Dendritic cell treated with granulocyte-macrophage colony-stimulating factor and Interleukin-4, amounts not matched to agents 40 ng/mL and 50 ng/mL, for 4 days (primary cell): ENCODE data around the gene NOLC1.

ENCODE experiments used
- H3K27ac Mint-ChIP-seq: one replicate; pipeline ENCODE4 v1.8.0; 2022; ENCODE audit warnings: mild to moderate bottlenecking, mixed read lengths
- H3K27me3 Mint-ChIP-seq: one replicate; pipeline ENCODE4 v1.8.0; 2022; ENCODE audit warnings: mild to moderate bottlenecking, mixed read lengths
- H3K36me3 Mint-ChIP-seq: one replicate; pipeline ENCODE4 v1.8.0; 2022; ENCODE audit warnings: low read depth, mixed read lengths
- H3K4me1 Mint-ChIP-seq: one replicate; pipeline ENCODE4 v1.8.0; 2022; ENCODE audit warnings: low read depth, mixed read lengths
- H3K4me3 Mint-ChIP-seq: one replicate; pipeline ENCODE4 v1.8.0; 2022; ENCODE audit warnings: mild to moderate bottlenecking, moderate library complexity, mixed read lengths
- H3K9me3 Mint-ChIP-seq: one replicate; pipeline ENCODE4 v1.8.0; 2022; ENCODE audit warnings: mixed read lengths
- intact Hi-C: fragments of 100-400 bp; cut with micrococcal nuclease; formaldehyde crosslinking; loops from one replicate; pipeline ENCODE4 v1.15.0; 2022

NOLC1 gene

GRCh38 chr10:102133373-102134195 is 18.6 kb upstream of the NOLC1 start:
- H3K36me3 Mint-ChIP-seq, result peaks cover 31% of the 10 kb centered on the region
- no peaks in the 10 kb centered on the region for H3K9me3 Mint-ChIP-seq
- intact Hi-C loops, result loop anchor here (1.0 to 5.0 kb wide), 2 partner anchors 13 to 76 kb away; partner anchors contain the start of genes ARMH3 and LDB1
- peak overlapping the region; percentile 94 for H3K4me3 Mint-ChIP-seq
- peaks cover 29% of the 10 kb centered on the region for H3K4me1 Mint-ChIP-seq
- peak overlapping the region; percentile 99 for H3K27ac Mint-ChIP-seq
- H3K27me3 Mint-ChIP-seq, result no peaks in the 10 kb centered on the region

- Mint-ChIP-seq H3K4me1 (peaks cover 29% of the 10 kb centered on the region), H3K9me3 (no peaks in the 10 kb centered on the region), H3K27ac (peak overlapping the region; percentile 99), H3K36me3 (peaks cover 40% of the 10 kb centered on the region), H3K4me3 (peak overlapping the region; percentile 94), H3K27me3 (no peaks in the 10 kb centered on the region)
- intact Hi-C loops, result loop anchor here (5.0 kb wide), 1 partner anchor 77 kb away; the partner anchor contains the start of gene ARMH3
These were observed 17.8 kb upstream of the NOLC1 start for GRCh38 chr10:102134416-102134815.

- H3K27ac Mint-ChIP-seq, result peak overlapping the region; percentile 14
- H3K4me1 Mint-ChIP-seq, result peaks cover 29% of the 10 kb centered on the region
- H3K27me3 Mint-ChIP-seq, result no peaks in the 10 kb centered on the region
- H3K4me3 Mint-ChIP-seq, result no peak overlapping the region
- peaks cover 56% of the 10 kb centered on the region for H3K36me3 Mint-ChIP-seq
- no peaks in the 10 kb centered on the region for H3K9me3 Mint-ChIP-seq
- intact Hi-C loops, result no loop called here
These were observed 16.1 kb upstream of the NOLC1 start for GRCh38 chr10:102135956-102136526.

GRCh38 chr10:102139281-102140110 is 12.7 kb upstream of the NOLC1 start:
- peaks cover 18% of the 10 kb centered on the region for H3K4me1 Mint-ChIP-seq
- H3K27ac Mint-ChIP-seq, result no peak overlapping the region
- no peaks in the 10 kb centered on the region for H3K27me3 Mint-ChIP-seq
- H3K9me3 Mint-ChIP-seq, result no peaks in the 10 kb centered on the region
- no peak overlapping the region for H3K4me3 Mint-ChIP-seq
- peaks cover 73% of the 10 kb centered on the region for H3K36me3 Mint-ChIP-seq
- intact Hi-C loops, result no loop called here

GRCh38 chr10:102140218-102140617 is 12.0 kb upstream of the NOLC1 start:
- intact Hi-C loops, result no loop called here
- Mint-ChIP-seq H3K4me1 (peaks cover 11% of the 10 kb centered on the region), H3K4me3 (no peak overlapping the region), H3K27ac (no peak overlapping the region), H3K36me3 (peaks cover 80% of the 10 kb centered on the region), H3K9me3 (no peaks in the 10 kb centered on the region), H3K27me3 (no peaks in the 10 kb centered on the region)

- H3K4me1 Mint-ChIP-seq, result peaks cover 3% of the 10 kb centered on the region
- no peak overlapping the region for H3K4me3 Mint-ChIP-seq
- H3K27ac Mint-ChIP-seq, result no peak overlapping the region
- H3K36me3 Mint-ChIP-seq, result peaks cover 88% of the 10 kb centered on the region
- H3K27me3 Mint-ChIP-seq, result no peaks in the 10 kb centered on the region
- intact Hi-C loops, result no loop called here
- no peaks in the 10 kb centered on the region for H3K9me3 Mint-ChIP-seq
These were observed 11.2 kb upstream of the NOLC1 start for GRCh38 chr10:102140913-102141540.

- H3K4me3 Mint-ChIP-seq, result no peak overlapping the region
- H3K4me1 Mint-ChIP-seq, result no peaks in the 10 kb centered on the region
- peaks cover 94% of the 10 kb centered on the region for H3K36me3 Mint-ChIP-seq
- H3K27ac Mint-ChIP-seq, result no peak overlapping the region
- no peaks in the 10 kb centered on the region for H3K27me3 Mint-ChIP-seq
- no peaks in the 10 kb centered on the region for H3K9me3 Mint-ChIP-seq
- intact Hi-C loops, result no loop called here
These were observed 10.5 kb upstream of the NOLC1 start for GRCh38 chr10:102141583-102142107.

- Mint-ChIP-seq H3K4me1 (peaks cover 15% of the 10 kb centered on the region), H3K36me3 (peaks cover 97% of the 10 kb centered on the region), H3K9me3 (no peaks in the 10 kb centered on the region), H3K27ac (no peak overlapping the region), H3K4me3 (no peak overlapping the region), H3K27me3 (no peaks in the 10 kb centered on the region)
- intact Hi-C loops, result no loop called here
These were observed 5.2 kb upstream of the NOLC1 start for GRCh38 chr10:102146971-102147428.

- intact Hi-C loops, result no loop called here
- no peaks in the 10 kb centered on the region for H3K27me3 Mint-ChIP-seq
- no peak overlapping the region for H3K27ac Mint-ChIP-seq
- H3K36me3 Mint-ChIP-seq, result peaks cover 97% of the 10 kb centered on the region
- no peak overlapping the region for H3K4me3 Mint-ChIP-seq
- H3K4me1 Mint-ChIP-seq, result peaks cover 16% of the 10 kb centered on the region
- no peaks in the 10 kb centered on the region for H3K9me3 Mint-ChIP-seq
These were observed 4.6 kb upstream of the NOLC1 start for GRCh38 chr10:102147561-102147960.

GRCh38 chr10:102148275-102148674 is 3.9 kb upstream of the NOLC1 start:
- intact Hi-C loops, result no loop called here
- Mint-ChIP-seq H3K27ac (no peak overlapping the region), H3K36me3 (peaks cover 94% of the 10 kb centered on the region), H3K9me3 (no peaks in the 10 kb centered on the region), H3K27me3 (no peaks in the 10 kb centered on the region), H3K4me3 (no peak overlapping the region), H3K4me1 (peaks cover 23% of the 10 kb centered on the region)

GRCh38 chr10:102150970-102151773 is 1.0 kb upstream of the NOLC1 start:
- intact Hi-C loops, result loop anchor here (5.0 kb wide), 2 partner anchors 96 to 351 kb away; partner anchors contain the start of genes ACTR1A, GBF1 and SUFU
- H3K4me1 Mint-ChIP-seq, result peaks cover 30% of the 10 kb centered on the region
- H3K4me3 Mint-ChIP-seq, result peak overlapping the region; percentile 91
- H3K36me3 Mint-ChIP-seq, result peaks cover 84% of the 10 kb centered on the region
- H3K9me3 Mint-ChIP-seq, result no peaks in the 10 kb centered on the region
- no peaks in the 10 kb centered on the region for H3K27me3 Mint-ChIP-seq
- peak overlapping the region; percentile 91 for H3K27ac Mint-ChIP-seq

GRCh38 chr10:102152545-102152890 is 329 bp downstream of the NOLC1 start:
- peak overlapping the region; percentile 91 for H3K4me3 Mint-ChIP-seq
- no peaks in the 10 kb centered on the region for H3K27me3 Mint-ChIP-seq
- H3K4me1 Mint-ChIP-seq, result peaks cover 30% of the 10 kb centered on the region
- H3K27ac Mint-ChIP-seq, result peak overlapping the region; percentile 91
- H3K36me3 Mint-ChIP-seq, result peaks cover 84% of the 10 kb centered on the region
- H3K9me3 Mint-ChIP-seq, result no peaks in the 10 kb centered on the region
- intact Hi-C loops, result loop anchor here (1.0 to 5.0 kb wide), 3 partner anchors 20 to 350 kb away; partner anchors contain the start of genes ACTR1A, GBF1 and SUFU
